Suppressor macrophage (primary cell): ENCODE data around the gene SEC24D.

ENCODE experiments used
- DNase-seq, 4 experiments: peaks; one replicate each; pipeline ENCODE4 v3.0.0-alpha.2; 2020 to 2022

The SEC24D gene

GRCh38 chr4:118714682-118715081, 121.2 kb downstream of the SEC24D start:
- no peak for DNase-seq

- no peak for DNase-seq
Measured at GRCh38 chr4:118712872-118713271, 123.1 kb downstream of the SEC24D start.

- no peak for DNase-seq
Measured at GRCh38 chr4:118711052-118711451, 124.9 kb downstream of the SEC24D start.

GRCh38 chr4:118703118-118703517, 132.8 kb downstream of the SEC24D start:
- no peak for DNase-seq

GRCh38 chr4:118684873-118685811, 150.8 kb downstream of the SEC24D start, which contains the start of gene METTL14:
TSS of gene METTL14 (plus strand) at chr4:118685392. CDS start at chr4:118685535, 143 bp downstream.
- DNase-seq = peak; percentile 94 to 95 (median 94)

GRCh38 chr4:118683513-118683912, 152.4 kb downstream of the SEC24D start:
- DNase-seq = peak in 2 of 4 experiments; percentile 4 to 13

- peak; percentile 27 to 69 (median 48) for DNase-seq
Measured at GRCh38 chr4:118682928-118683327, 153.0 kb downstream of the SEC24D start.

- DNase-seq = no peak
Measured at GRCh38 chr4:118680808-118681207, 155.1 kb downstream of the SEC24D start.

- DNase-seq = no peak
Measured at GRCh38 chr4:118676128-118676527, 159.8 kb downstream of the SEC24D start.
